CMK (cell line): ENCODE measurements around the gene NDUFA8.

Experiments
- DNase-seq: peaks from one replicate; pipeline ENCODE4 v3.0.0-alpha.2; 2010; ENCODE audit warnings: low read depth

Gene NDUFA8

DNA sequence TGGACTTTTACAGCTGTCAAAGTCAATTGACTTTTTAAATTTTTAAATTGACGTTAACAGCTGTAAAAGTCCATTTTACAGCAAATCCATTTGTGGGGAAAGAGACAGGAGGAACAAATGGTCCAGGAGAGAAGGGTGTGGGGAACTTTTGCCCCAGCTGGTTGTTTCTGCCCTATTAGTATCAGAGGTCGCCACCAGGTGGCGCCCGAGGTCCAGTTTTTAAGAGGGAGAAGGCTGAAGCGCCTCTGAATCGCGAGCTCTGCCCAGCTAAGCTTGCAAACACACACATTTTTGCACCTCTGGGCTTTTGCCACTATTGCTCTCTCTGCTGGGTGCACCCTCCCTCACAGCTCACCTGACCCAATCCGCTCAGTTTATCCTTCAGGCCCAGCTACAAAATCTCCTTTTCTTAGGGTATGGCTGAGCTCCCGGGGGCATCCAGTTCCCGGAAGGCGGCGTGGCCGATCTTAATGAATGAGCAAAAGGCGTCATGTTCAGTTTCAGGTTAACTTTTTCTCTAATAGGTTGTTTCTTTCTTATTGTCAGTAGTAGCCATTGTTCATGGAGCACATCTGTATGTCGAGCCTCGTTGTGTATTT, 60.2 kb downstream of the NDUFA8 start:
- no peak for DNase-seq

DNA sequence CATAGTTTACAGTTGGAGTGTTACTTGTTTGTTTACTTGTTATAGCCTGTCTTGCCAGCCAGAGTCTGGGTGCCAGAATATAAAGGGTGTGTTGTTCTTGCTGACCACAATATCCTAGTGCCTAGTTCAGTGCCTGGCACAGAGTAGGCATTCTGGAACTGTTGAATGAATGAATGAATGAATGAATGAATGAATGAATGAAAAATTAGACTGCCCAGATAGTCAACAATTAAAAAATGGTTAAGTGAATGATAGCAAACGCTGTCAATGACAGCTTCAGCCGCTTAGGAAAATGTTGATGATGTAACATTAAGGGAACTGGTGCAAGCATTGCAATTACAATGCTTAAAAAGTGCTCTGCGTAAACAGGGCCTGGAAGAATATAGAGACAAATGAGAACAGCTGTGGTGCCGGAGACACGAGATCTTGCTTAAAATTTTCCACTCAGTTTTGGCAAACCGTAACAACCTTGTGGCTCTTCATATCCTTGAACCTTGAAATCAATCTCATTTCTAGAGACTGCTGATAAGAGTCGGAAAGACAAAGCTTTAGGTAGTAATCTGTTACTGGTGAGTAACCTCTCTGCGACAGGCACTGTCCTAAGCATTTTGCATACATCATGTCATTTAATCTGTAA, 61.8 kb downstream of the NDUFA8 start:
- no peak for DNase-seq

DNA sequence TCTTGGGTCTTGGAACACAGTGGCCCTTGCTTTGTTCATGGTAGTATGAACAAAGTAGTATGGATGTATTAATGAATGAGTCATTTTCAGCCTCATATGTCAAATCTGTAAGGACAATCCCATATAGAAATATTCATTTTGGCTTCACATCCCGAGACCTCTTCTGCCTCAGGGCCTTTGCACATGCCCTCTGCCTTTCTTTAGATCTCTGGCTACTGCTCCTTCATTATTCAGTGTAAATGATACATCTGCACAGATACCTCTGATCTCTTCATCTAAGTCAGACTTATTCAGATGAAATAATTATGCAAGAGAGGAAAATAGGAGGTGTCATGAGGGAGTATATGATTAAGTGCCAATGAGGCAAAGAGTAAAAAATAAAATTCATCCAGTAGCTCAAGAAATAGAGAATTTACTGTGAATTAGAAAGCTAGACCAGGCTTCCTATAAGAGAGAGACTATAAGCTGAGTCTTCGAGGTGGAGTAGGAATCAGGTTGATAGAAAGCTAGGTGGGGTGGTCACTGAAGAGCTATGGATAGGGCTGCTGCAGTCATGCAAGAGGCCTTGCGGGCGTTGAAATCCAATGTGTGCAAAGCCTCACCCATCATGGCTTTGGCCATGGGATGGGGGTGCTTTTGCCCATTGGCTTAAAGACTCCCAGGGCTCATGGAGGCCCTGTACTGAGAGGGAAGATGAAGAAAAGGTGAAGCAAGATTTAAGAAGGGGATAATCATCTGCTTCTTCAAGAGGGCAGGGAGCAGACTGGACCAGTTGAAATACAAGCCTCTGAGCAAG, 62.8 kb downstream of the NDUFA8 start:
- no peak for DNase-seq

DNA sequence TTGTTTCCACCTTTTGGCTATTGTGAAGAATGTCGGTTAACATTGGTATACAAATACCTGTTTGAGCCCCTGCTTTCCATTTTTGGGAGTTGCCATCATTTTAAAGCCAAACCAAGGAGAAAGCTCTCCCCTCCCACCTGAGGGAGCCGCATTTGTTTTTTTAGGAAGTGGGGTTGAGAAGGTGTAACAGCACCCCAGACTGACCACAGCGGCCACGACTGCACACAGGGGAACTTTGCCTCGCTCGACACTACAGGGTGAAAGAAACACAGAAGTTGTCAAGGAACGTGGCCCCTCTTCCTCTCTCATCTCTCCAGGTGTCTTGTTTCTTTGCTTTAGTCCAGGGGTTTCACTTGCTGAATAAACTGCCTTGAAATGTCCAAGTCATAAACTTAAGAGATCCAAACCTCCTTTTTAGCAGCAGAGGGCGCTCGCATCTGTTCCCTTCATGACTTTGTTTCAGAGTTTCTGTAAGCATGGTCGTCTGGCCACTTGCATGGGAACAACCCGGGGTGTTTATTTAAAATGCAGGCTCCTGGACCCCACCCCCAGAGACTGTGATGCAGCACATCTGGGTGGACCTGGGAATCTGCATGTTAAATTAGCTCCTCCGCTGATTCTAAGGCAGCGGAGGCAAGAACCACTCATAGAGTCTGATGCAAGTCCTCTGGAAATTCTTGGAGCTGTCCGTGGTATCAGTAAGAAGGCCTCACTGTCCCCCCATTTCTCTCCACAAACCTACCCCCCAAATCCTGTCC, 64.4 kb downstream of the NDUFA8 start:
- peak; percentile 36 for DNase-seq
